DLD1 (cell line): ENCODE measurements around the gene PCDHGB4.
"Not testable (repeated sequence)": the region's sequence is repeated elsewhere in the genome, so short reads cannot be mapped to it uniquely, and the experiment has no call there.

Experiments used
- in situ Hi-C: cut with HindIII; loops from 2 replicates; pipeline ENCODE4 v1.10.0; 2017; ENCODE audit warnings: low sequenced_read_pairs

Gene PCDHGB4

DNA sequence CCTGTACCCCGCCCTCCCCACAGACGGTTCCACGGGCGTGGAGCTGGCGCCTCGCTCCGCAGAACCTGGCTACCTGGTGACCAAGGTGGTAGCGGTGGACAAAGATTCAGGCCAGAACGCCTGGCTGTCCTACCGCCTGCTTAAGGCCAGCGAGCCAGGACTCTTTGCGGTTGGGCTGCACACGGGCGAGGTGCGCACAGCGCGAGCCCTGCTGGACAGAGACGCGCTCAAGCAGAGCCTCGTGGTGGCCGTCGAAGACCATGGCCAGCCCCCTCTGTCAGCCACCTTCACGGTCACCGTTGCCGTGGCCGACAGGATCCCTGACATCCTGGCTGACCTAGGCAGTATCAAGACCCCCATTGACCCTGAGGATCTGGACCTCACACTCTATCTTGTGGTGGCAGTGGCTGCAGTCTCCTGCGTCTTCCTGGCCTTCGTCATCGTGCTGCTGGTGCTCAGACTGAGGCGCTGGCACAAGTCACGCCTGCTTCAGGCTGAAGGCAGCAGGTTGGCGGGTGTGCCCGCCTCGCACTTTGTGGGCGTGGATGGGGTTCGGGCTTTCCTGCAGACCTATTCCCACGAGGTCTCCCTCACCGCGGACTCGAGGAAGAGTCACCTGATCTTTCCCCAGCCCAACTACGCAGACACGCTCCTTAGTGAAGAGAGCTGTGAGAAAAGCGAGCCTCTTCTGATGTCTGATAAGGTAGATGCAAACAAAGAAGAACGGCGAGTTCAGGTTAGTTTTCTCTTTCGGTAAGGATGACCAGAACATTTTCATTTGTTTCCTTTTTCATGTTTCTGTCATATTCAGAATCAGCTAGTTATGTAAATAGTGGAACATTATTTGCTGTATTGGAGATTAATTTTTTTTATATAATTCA is 21.2 kb upstream of the PCDHGB4 start:
- in situ Hi-C loops = no loop called here

DNA sequence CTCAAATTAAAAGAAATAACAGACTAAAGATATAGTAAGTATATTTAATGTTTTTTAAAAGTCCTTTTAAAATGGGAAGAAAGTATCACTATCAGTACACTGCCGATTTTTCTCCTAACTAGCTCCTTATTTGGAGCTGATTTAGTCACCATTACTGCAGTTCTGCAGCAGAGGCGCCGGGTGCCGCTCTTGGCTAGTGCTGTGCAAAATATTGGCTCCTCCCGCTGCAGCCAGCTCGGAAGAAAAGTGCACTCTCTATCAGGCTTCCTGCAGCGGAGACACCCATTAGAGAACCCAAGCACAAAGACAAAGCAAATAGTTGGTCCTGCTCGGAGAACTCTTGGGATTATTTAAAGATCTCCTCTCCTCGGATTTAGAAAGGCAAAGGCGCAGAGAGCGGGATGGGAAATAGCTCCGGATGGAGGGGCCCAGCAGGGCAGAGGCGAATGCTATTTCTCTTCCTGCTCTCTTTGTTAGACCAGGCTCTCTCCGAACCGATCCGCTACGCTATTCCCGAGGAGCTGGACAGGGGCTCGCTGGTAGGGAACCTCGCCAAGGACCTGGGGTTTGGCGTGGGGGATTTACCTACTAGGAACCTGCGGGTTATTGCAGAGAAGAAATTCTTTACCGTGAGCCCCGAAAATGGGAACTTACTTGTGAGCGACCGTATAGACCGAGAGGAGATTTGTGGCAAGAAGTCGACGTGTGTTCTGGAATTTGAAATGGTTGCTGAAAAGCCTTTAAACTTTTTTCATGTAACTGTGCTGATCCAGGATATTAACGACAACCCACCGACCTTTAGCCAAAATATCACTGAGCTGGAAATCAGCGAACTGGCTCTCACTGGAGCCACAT is 17.3 kb upstream of the PCDHGB4 start, which contains the start of gene PCDHGB3:
TSS of gene PCDHGB3 (plus strand) at position 249 of the 855 bp plus-strand sequence. CDS start at position 402, 153 bp downstream.
- in situ Hi-C loops = no loop called here

DNA sequence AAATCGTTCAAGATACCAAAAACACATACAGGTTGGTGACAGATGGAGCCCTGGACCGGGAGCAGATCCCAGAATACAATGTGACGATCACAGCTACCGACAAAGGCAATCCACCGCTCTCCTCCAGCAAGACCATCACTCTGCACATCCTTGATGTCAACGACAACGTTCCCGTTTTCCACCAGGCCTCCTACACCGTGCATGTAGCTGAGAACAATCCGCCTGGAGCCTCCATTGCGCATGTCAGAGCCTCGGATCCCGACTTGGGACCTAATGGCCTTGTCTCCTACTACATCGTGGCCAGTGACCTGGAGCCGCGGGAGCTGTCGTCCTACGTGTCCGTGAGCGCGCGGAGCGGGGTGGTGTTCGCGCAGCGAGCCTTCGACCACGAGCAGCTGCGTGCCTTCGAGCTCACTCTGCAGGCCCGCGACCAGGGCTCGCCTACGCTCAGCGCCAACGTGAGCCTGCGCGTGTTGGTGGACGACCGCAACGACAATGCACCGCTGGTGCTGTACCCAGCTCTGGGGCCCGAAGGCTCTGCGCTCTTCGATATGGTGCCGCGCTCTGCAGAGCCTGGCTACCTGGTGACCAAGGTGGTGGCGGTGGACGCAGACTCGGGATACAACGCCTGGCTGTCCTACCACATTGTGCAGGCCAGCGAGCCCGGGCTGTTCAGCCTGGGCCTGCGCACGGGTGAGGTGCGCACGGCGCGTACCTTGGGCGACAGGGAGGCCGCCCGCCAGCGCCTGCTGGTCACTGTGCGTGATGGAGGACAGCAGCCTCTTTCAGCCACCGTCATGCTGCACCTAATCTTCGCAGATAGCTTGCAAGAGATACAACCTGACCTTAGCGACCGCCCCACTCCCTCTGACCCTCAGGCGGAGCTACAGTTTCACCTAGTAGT is 15.7 kb upstream of the PCDHGB4 start:
- in situ Hi-C loops = no loop called here

DNA sequence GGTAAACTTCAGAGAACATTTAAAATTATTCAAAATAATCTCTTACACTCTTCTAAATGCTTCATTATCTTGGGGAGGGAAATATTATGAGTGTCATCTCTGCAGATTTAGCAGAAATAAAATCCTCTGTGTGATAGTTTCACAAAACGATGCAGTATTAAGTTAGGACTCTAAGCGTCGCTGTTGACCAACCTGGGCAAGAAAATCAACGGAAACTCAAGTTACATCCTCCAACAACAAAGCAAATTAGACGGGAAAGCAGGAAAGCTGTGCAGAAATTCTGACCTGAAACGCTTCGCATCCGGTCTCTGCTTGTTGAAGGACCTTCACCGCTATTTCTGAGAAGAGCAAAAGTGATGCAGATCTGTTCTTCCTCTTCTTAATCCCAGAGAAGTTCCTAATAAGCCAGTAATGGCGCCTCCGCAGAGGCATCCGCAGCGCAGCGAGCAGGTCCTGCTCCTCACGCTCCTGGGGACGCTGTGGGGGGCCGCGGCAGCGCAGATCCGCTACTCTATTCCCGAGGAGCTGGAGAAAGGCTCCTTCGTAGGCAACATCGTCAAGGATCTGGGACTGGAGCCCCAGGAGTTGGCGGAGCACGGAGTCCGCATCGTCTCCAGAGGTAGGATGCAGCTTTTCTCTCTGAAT is 13.7 kb upstream of the PCDHGB4 start, which contains the start of gene PCDHGA6:
TSS of gene PCDHGA6 (plus strand) at position 219 of the 645 bp plus-strand sequence. CDS start at position 412, 193 bp downstream.
- in situ Hi-C loops = no loop called here

DNA sequence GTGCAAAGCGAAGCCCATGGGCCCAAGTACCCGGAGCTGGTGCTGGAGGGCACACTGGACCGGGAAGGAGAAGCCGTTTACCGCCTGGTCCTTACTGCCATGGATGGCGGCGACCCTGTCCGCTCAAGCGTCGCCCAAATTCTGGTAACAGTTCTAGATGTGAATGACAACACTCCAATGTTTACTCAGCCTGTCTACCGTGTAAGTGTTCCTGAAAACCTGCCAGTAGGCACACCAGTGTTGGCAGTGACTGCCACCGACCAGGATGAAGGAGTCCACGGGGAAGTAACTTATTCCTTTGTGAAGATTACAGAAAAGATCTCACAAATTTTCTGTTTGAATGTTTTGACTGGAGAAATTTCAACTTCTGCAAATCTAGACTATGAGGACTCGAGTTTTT is 12.9 kb upstream of the PCDHGB4 start:
- in situ Hi-C loops = no loop called here

DNA sequence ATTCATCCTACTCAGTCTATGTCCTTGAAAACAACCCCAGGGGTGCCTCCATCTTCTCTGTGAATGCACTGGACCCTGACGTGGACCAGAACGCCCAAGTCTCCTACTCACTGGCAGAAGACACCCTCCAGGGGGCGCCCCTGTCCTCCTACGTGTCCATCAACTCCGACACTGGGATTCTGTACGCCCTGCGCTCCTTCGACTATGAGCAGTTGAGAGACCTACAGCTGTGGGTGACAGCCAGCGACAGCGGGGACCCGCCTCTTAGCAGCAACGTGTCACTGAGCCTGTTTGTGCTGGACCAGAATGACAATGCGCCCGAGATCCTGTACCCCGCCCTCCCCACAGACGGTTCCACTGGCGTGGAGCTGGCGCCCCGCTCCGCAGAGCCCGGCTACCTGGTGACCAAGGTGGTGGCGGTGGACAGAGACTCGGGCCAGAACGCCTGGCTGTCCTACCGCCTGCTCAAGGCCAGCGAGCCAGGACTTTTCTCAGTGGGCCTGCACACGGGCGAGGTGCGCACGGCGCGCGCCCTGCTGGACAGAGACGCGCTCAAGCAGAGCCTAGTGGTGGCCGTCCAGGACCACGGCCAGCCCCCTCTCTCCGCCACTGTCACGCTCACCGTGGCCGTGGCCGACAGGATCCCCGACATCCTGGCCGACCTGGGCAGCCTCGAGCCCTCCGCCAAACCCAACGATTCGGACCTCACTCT is 11.9 kb upstream of the PCDHGB4 start:
- in situ Hi-C loops = not testable (repeated sequence)

DNA sequence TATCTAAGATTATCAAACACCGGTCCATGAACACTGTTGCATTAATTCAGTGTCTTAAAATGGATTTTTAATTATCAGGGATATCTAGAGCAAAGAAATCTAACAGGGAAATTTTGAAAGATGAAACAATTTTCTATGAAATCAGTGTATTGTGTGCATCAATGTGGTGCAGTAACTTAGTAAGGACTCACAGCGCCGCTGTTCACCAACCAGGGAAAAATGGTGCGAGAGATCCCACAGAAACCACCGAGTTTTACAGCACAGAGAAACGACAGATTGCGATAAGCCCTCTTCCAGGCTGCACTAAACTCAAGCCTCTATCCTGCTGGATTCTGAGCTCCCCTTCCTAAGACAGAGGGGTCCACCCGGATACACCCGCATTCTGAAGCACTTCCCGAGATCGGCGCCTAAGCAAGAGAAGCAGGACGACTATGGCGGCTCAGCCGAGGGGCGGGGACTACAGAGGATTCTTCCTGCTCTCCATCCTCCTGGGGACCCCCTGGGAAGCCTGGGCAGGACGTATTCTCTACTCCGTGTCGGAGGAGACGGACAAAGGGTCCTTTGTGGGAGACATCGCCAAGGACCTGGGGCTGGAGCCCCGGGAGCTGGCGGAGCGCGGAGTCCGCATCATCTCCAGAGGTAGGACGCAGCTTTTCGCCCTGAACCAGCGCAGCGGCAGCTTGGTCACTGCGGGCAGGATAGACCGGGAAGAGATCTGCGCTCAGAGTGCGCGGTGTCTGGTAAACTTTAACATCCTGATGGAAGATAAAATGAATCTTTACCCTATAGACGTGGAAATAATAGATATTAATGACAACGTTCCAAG is 4.8 kb upstream of the PCDHGB4 start, which contains the start of gene PCDHGA7:
TSS of gene PCDHGA7 (plus strand) at position 274 of the 826 bp plus-strand sequence. CDS start at position 432, 158 bp downstream.
- in situ Hi-C loops = no loop called here

DNA sequence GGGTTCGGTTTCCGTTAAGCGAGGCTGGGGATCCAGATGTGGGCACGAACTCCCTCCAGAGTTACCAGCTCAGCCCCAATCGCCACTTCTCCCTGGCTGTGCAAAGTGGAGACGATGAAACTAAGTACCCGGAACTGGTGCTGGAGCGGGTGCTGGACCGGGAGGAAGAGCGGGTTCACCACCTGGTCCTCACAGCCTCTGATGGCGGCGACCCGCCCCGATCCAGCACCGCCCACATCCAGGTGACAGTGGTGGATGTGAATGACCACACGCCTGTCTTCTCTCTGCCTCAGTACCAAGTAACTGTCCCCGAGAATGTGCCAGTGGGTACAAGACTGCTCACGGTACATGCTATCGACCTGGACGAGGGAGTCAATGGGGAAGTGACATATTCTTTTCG is 4.2 kb upstream of the PCDHGB4 start:
- in situ Hi-C loops = no loop called here

DNA sequence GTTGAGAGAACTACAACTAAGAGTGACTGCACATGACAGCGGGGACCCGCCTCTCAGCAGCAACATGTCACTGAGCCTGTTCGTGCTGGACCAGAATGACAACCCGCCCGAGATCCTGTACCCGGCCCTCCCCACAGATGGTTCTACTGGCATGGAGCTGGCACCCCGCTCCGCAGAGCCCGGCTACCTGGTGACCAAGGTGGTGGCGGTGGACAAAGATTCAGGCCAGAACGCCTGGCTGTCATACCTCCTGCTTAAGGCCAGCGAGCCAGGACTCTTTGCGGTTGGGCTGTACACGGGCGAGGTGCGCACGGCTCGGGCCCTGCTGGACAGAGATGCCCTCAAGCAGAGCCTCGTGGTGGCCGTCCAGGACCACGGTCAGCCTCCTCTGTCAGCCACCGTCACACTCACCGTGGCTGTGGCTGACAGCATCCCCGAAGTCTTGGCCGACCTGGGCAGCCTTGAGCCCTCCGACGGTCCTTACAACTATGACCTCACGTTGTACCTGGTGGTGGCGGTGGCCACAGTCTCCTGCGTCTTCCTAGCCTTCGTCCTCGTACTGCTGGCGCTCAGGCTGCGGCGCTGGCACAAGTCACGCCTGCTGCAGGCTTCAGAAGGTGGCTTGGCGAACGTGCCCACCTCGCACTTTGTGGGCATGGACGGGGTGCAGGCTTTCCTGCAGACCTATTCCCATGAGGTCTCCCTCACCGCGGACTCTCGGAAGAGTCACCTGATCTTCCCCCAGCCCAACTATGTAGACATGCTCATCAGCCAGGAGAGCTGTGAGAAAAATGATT is 2.8 kb upstream of the PCDHGB4 start:
- in situ Hi-C loops = no loop called here

DNA sequence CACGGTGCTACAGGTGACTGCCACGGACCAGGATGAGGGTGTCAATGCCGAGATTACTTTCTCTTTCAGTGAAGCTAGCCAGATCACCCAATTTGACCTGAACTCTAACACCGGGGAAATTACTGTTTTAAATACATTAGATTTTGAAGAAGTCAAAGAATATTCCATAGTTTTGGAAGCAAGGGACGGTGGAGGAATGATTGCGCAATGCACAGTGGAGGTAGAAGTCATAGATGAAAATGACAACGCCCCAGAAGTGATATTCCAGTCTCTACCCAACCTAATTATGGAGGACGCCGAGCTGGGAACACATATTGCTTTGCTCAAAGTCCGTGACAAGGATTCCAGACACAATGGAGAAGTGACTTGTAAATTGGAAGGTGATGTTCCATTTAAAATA is 1.2 kb downstream of the PCDHGB4 start:
- in situ Hi-C loops = no loop called here

DNA sequence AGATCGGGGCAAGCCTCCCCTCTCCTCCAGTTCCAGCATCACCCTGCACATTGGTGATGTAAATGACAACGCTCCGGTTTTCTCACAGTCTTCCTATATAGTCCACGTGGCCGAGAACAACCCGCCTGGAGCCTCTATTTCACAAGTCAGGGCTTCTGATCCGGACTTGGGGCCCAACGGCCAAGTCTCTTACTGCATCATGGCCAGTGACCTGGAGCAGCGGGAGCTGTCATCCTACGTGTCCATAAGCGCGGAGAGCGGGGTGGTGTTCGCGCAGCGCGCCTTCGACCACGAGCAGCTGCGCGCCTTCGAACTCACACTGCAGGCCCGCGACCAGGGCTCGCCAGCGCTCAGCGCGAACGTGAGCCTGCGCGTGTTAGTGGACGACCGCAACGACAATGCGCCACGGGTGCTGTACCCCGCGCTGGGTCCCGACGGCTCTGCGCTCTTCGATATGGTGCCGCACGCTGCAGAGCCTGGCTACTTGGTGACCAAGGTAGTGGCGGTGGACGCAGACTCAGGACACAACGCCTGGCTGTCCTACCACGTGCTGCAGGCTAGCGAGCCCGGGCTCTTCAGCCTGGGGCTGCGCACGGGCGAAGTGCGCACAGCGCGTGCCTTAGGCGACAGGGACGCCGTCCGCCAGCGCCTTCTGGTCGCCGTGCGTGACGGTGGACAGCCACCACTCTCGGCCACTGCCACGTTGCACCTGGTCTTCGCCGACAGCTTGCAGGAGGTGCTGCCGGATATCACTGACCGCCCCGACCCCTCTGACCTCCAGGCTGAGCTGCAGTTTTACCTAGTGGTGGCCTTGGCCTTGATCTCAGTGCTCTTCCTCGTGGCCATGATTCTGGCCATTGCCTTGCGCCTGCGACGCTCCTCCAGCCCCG is 1.9 kb downstream of the PCDHGB4 start:
- in situ Hi-C loops = no loop called here

DNA sequence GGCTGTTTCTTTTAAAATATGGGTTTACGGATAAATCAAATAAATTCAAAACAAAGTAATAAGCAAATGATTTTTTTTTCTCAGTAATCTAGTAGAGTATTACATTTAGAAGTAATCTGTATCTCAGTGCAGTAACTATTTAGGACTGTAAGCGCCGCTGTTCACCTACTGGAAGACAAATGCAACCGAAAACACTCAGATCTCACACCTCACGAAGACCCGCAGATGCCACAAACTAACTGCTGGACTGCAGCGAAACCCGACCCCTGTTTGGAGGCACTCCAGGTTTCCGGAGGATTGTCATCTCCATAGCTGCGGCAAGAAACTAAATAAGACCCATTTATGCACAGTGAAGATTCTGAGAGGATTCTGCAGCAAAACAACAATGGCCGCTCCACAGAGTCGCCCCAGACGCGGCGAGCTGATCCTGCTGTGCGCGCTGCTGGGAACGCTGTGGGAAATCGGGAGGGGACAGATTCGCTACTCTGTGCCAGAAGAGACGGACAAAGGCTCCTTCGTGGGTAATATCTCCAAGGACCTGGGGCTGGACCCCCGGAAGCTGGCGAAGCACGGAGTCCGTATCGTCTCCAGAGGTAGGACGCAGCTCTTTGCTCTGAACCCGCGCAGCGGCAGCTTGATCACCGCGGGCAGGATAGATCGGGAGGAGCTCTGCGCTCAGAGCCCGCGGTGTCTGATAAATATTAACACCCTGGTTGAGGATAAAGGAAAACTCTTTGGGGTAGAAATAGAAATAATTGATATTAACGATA is 5.1 kb downstream of the PCDHGB4 start, which contains the start of gene PCDHGA8:
TSS of gene PCDHGA8 (plus strand) at position 205 of the 770 bp plus-strand sequence. CDS start at position 386, 181 bp downstream.
- in situ Hi-C loops = no loop called here

DNA sequence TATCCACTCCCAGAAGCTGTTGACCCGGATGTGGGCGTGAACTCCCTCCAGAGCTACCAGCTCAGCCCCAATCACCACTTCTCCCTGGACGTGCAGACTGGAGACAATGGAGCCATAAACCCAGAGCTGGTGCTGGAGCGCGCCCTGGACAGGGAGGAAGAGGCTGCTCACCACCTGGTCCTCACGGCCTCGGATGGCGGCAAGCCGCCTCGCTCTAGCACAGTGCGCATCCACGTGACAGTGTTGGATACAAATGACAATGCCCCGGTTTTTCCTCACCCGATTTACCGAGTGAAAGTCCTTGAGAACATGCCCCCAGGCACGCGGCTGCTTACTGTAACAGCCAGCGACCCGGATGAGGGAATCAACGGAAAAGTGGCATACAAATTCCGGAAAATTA is 5.8 kb downstream of the PCDHGB4 start:
- in situ Hi-C loops = no loop called here

DNA sequence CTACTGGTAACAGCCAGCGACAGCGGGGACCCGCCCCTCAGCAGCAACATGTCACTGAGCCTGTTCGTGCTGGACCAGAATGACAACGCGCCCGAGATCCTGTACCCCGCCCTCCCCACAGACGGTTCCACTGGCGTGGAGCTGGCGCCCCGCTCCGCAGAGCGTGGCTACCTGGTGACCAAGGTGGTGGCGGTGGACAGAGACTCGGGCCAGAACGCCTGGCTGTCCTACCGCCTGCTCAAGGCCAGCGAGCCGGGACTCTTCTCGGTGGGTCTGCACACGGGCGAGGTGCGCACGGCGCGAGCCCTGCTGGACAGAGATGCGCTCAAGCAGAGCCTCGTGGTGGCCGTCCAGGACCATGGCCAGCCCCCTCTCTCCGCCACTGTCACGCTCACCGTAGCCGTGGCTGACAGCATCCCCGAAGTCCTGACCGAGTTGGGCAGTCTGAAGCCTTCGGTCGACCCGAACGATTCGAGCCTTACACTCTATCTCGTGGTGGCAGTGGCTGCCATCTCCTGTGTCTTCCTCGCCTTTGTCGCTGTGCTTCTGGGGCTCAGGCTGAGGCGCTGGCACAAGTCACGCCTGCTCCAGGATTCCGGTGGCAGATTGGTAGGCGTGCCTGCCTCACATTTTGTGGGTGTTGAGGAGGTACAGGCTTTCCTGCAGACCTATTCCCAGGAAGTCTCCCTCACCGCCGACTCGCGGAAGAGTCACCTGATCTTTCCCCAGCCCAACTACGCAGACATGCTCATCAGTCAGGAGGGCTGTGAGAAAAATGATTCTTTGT is 7.1 kb downstream of the PCDHGB4 start:
- in situ Hi-C loops = not testable (repeated sequence)
